Activated T-cell treated with anti-CD3 and anti-CD28 coated beads for 48 hours (primary cell): ENCODE results near the gene KIAA1958.
"Not testable (repeated sequence)": the region's sequence is repeated elsewhere in the genome, so short reads cannot be mapped to it uniquely, and the experiment has no call there.

Experiments
- DNase-seq: peaks from one replicate; pipeline ENCODE4 v3.0.0-alpha.2; 2020; ENCODE audit warnings: low read depth

The KIAA1958 gene

DNA sequence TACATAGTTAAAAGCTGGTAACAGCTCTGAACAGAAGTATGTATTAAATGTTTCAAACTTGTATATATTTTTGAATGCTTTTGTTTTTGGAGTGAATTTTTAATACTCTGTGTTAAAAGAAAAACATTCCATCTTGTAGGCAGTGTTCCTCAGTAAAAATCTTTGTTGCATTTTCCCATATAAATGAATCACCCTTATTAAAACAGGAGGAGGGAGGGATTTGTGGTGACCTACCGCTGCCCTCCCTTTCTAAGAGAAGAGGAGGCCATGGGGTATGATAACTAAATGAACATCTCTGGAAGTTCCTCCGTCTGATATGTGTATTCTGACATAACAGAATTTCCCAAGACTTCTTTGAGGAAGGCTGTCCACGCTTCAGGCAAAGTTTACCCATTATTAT is 177.9 kb downstream of the KIAA1958 start:
- no peak for DNase-seq

DNA sequence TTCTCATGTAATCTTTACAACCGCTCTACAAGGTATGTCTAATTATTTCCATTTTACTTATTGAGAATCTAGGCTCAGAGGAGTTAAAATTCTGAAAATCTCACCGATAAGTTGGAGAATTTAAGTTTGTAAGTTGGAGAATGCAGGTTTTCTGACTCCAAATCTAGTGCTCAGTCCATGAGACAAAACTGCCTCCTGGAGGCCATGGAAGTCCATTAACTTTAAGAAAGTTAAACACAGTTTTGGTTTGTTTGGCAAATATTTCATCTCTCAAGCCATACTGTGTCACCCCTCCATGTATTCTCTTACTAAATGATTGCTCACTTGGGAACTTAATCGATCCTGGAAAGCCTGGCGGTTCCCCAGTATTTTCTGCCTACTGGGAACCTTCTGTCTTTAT is 178.7 kb downstream of the KIAA1958 start:
- no peak for DNase-seq

DNA sequence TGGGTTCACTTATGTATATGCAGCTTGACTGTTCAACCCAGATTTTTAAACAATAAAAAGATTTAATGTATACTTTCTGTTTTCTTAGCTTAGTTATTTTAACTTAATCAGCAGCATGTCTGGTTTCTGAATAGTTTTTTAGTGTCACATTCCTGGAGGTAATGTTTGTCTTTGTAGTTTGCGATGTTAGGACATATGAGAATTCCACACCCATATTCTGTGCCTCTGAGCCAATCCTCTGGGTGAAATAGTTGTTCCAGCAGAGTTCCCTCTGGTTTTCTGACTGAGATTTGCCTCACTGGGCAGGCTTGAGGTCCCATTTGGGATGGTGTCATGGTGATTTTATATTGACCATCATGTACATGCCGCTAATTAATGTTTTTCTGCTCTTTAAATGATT is 182.7 kb downstream of the KIAA1958 start:
- DNase-seq, result no peak

DNA sequence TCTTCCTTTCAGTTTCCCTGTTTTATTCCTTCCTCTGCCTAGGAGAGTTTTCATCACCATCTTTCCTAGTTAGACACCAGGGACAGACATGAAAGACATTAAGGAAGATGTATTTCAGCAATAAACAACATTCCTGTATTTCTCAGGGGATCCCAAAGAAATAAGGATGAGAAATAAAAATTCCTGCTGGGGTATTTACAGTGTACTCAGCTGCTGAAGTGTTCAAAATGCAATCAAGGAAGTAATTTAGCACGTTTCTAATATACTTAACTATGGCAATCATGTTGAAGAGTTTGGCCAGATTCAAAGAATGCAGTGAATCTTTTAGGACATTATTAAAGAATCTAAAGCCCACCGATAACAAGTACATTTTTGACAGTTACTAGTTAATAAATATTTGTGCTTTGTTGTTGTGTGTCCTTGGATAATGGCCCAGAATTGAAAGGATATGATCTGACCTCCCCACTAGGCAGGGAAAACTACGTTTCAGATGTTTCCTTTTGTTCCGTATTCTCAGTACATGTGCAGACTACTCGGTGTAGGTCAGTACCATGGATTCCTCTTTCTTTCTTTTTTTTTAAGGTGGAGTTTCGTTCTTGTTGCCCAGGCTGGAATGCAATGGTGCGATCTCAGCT is 184.5 kb downstream of the KIAA1958 start:
- DNase-seq, result no peak

DNA sequence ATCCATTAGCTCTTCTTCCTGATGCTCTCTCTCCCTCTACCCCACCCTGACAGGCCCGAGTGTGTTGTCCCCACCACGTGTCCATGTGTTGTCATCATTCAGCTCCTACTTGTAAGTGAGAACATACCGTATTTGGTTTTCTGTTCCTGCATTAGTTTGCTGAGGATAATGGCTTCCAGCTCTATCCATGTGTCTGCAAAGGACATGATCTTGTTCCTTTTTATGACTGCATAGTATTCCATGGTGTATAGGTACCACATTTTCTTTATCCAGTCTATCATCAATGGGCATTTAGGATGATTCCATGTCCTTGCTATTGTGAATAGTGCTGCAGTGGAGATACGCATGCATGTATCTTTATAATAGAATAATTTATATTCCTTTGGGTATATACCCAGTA is 186.6 kb downstream of the KIAA1958 start:
- not testable (repeated sequence) for DNase-seq

DNA sequence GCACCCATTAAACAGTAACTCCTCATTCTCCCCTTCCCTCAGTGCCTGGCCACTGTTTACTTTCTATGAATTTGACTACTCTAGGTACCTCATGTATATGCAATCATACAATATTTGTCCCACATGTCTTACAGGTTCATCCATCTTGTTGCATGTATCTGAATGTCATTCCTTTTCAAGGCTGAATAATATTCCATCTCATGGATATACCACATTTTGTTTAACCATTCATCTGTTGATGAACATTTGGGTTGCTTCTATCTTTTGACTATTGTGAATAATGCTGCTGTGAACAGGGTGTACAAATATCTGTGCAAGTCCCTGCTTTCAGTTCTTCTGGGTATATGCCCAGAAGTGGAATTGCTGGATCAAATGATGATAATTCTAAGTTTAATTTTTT is 190.4 kb downstream of the KIAA1958 start:
- DNase-seq, result no peak

DNA sequence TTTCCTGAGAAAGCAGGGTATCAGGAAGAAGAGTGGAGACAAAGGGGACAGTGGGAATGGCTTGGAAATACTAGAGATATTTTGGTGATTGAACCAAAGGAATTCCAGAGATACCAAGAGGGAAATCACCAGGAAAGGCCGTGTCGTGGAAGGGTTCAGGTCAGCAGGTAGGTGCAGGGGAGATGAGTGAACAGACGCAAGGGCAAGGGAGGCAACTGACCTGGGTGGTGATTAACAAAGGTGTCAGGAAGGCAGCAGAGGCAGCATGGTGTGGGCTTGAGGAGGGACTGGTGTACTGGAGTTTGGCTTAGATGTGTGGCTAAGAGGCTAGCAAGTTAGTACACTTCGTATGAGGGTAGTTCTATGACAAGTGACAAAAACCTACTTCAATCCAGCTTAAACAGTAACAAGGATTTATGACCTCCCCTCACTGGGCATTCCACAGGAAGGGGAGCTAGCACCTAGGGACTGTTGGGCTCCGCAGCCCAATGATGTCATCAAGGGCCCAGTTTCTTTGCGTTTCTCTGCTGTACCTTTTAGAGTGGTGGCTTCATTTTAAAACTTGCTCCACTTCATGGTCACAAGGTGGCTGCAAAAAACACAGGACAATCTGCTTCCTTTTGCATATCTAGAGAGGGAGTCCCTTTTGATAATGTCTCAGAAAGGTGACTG is 194.2 kb downstream of the KIAA1958 start:
- no peak for DNase-seq

DNA sequence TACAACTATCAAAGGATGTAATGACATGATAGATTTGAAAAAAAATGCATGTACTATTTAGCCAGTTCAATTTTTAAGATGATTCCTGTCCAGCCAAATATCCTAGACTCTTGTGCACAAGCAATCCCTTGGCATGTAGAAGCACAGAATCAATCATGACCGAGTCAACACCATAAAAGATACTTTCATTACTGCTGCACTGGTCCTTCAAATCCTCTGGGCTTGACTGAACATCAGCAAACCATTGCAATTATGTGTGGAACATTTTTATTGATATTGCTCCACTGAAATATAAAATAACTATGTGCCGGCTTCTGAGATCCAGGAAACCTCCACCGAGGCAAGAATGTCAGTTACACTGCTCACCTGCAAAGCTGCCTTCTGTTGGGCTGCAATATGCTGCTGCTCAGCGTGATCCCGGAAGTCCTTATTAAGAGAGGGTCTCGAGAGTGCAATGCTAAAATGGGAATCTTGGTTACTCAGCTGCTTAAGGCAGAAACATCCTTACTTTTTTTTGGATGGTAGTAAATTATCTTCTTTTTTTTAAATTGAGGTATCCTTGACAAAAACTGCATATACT is 202.6 kb downstream of the KIAA1958 start:
- no peak for DNase-seq

DNA sequence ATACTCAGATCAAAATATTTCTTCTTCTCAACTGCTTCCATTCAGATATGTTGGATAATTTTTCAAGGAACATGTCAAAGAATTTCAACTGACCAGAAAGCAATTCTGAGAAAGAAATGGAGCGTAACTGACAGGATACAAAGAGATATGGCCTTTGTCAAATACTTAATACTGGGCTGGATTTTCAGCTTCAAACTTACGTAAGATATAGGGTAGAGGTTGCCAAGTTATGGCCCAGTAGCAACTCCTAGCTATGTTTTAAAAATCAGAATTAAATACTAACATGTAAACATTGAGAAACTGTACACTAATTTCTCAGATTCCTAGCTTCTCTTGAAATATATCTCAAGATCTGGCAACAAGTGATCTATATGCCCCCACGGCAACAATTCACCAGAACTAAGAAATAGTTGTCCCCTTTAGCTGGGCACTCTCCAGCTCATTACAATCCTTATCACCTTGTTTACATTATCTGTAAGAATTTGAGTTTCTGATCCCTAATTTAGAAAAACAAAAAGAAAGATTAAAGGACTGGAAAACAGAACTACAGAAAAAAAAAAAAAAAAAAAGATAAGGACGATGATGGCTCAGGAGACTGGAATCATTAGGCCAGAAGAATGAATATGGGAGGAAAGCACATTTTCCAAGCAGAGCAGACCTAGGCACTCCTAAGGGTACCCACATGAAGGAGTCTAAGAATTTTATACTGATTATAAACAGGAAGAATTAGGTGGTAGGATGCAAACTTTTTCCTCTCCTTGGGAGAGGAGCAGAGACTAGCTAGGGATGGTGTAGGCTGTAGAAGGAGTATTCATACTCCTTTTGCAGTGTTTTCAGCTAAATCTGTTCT is 208.3 kb downstream of the KIAA1958 start:
- no peak for DNase-seq

DNA sequence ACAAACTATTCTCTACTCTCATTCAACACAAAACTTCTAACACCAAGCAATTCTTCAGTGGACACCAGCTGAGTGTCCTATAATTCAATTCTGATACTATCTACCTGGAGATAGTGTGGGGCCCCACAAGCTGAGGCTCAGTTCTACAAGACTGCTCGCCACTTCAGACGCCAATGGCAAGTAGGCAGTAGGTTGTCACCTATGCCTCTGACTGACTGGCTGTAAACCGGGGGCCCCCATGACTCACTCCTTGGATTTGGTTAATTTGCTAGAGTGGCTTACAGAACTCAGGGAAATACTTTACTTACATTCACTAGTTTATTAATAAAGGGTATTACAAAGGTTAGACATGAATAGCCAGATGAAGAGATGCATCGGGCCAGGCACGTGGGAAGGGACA is 209.8 kb downstream of the KIAA1958 start:
- DNase-seq, result no peak

DNA sequence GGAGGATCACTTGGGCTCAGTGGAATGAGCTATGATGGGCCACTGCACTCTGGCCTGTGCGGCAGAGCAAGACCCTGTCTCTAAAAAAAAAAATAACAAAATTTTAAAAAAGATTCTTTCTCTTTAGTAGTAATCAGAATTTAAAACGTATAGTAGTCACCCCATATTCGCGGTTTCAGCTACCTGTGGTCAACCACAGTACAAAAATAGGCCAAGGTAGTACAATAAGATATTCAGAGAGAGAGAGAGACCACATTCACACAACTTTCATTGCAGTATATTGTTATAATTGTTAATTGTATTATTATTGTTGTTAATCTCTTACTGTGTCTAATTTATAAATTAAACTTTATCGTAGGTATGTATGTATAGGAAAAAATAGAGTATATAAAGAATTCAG is 212.6 kb downstream of the KIAA1958 start:
- no peak for DNase-seq

DNA sequence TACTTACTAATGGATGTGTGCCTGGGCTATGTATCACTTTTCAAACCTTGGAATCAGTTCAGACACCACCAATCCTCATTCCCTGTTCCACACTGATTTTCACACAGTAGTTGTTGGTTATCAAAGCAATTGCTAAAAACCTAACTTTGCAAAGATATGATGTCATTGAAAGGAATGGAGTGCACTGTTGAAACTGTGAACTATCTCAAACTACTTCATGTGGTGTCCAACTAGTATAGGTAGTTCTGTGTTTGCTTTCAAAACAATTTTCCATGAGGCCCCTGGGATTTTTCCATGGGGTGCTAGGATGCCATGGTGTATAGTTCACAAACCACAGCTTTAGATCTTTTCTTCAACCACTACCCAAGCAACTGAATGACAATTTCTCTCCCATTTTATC is 213.5 kb downstream of the KIAA1958 start:
- DNase-seq, result no peak

DNA sequence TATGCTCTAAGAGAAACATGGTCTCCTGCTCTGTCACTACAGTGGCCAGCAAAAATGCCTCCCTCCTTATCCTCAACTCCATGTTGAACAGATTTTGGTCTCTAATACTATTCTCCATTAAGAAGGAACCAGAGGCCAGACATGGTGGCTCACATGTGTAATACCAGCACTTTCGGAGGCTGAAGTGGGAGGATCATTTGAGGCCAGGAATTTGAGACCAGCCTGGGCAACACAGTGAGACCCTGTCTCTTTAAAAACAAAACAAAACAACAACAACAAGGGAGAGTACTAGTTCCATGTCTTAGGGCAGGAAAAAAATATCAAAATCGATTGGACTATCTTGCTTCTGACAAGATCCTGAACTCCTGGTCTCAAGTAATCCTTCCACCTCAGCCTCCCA is 216.7 kb downstream of the KIAA1958 start:
- no peak for DNase-seq

DNA sequence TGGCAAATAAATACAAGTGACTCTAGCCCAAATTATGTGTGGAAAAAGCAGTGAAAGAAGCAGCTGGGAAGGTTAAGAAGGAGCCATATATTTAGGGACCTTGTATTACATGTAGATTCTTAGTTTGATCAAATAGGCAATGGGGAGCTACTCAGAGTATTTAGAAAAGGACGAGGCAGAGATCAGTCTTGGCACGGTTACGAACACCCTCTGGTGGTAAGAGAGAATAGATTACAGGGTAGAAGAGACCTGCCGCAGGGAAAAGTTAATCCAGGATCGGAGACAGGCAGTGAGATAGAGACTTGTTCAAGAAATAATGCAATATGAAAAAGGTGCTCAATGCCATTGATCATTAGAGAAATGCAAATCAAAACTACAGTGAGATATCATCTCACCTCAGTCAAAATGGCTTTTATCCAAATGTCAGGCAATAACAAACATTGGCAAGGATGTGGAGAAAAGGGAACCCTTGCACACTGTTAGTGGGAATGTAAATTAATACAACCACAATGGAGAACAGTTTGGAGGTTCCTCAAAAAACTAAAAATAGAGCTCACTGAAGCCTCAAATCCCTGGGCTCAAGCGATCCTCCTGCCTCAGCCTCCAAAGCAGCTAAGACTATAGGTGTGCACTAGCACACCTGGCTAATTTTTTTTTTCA is 219.3 kb downstream of the KIAA1958 start:
- no peak for DNase-seq

DNA sequence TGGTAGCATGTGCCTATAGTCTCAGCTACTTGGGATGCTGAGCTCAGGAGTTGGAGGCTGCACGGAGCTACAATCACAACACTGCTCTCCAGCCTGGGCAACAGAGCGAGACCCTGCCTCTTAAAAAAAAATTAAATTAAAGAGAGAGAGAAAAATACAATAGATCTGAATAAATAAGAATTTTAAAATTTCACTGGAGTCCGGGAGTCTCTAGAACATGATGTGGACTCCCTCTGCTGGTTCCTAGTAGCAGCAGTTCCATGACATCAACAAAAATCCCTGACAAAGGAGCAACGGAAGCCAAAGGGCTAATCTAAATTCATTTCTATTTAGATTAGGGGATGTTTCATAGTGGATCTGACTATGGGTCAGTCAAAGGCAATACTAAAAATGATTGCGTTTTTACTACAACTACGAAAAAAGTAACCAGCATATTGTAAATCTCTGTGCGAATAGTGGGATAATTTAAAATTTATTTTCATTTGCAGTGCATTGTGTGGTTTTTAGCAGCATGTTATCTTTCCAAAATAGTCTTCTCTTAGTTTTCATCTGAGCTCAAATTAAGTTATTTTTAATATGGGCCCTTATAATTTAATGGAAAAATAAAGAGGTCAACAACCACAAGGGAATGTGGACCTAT is 224.5 kb downstream of the KIAA1958 start:
- DNase-seq, result no peak

DNA sequence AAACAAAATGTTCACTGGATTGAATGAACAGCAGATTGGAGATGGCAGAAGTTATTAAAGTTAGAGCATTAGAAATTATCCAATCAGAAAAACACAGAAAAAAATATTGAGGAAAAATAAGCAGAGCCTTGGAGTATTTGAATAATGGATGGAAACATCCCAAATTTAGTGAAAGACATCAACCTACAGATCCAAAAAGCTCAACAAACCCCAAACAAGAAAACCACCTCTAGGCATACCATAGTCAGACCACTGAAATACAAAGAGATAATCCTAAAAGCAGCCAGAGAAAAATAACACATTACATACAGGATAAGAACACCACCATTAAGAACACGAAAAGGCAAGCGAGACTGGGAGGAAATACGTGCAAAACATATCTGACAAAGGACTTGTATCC is 226.1 kb downstream of the KIAA1958 start:
- DNase-seq, result no peak

DNA sequence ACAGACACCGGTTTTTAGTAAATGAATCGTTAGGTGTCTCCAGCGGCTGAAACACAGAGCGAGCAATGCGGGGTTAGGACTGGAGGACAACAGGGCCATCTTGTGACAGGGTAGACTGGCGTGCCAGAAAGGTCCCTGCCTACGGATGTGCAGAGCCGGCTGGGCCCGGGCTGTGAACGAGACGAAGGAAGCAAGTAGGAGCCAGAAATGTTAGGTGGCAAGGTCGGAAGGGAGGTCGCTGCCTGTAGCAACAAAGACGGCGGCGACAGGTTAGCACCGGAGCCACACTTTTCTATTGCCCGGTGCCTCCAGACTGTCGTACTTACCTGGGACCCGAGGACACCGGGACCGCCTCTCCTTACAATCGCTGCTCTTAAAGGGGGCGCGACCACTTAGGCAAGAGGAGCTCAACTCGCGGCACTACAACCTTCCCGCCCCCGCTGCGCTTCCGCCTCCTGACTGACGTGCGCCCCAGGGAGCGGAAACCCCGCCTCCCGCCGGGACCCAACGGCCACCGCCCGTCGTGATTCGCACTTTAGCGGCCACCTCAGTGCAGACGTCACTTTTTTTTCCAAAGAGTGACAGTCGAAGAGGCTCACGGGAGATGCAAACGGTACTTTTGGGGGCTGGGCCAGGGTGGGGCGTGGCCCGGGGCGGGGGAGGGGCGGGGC is 231.2 kb downstream of the KIAA1958 start, which contains the start of gene INIP:
Gene INIP, minus strand, starts transcription at position 457 of the 671 bp plus-strand sequence. CDS start 1,632 bp downstream, outside the sequence.
- peak; percentile 97 for DNase-seq
